ENCODE data around the gene RCSD1.
A peak's percentile ranks its signal among the peaks of the same experiment; 100 is the strongest.

Gene RCSD1

GRCh38 chr1:167723707-167724323 lies 93.8 kb downstream of the RCSD1 start:
- Histone ChIP-seq H4K20me1 (ENCODE audit: insufficient read depth, low read length) (peaks cover 14% of the 10 kb centered on the region), H3K27ac (ENCODE audit: low read length) (peak overlapping the region; percentile 16; the same call in 1 of the 2 replicates), H3K36me3 (ENCODE audit: insufficient read depth, low read length) (peaks cover 14% of the 10 kb centered on the region; the same call in 1 of the 2 replicates), H3K4me3 (ENCODE audit: low read depth in 1 of 2, low read length in 2 of 2) (peak overlapping the region in 1 of 2 experiments; percentile 77; a peak in 2 of 4 replicates), H3K27me3 (ENCODE audit: insufficient read depth, low read length, poor library complexity) (no peaks in the 10 kb centered on the region), H3K4me1 (ENCODE audit: insufficient read depth, low read length) (peaks cover 45% of the 10 kb centered on the region), H3K9me3 (ENCODE audit: insufficient read depth, low read length, severe bottlenecking) (no peaks in the 10 kb centered on the region), H2AFZ (ENCODE audit: low read depth, low read length) (no peak overlapping the region), H3K79me2 (ENCODE audit: insufficient read depth, low read length) (peaks cover 67% of the 10 kb centered on the region), H3K4me2 (ENCODE audit: insufficient read depth, low read length) (peak overlapping the region; percentile 91), H3K9ac (ENCODE audit: low read depth, low read length) (peak overlapping the region; percentile 30; the same call in 1 of the 2 replicates)
- ATAC-seq (ENCODE audit: insufficient read depth, low read depth), result no peak
- DNase-seq, result no peak
- TF ChIP-seq EZH2 (IDR thresholded peaks at IDR 0.05; ENCODE audit: borderline replicate concordance, low read depth, low read length, severe bottlenecking), result no peak

DNA sequence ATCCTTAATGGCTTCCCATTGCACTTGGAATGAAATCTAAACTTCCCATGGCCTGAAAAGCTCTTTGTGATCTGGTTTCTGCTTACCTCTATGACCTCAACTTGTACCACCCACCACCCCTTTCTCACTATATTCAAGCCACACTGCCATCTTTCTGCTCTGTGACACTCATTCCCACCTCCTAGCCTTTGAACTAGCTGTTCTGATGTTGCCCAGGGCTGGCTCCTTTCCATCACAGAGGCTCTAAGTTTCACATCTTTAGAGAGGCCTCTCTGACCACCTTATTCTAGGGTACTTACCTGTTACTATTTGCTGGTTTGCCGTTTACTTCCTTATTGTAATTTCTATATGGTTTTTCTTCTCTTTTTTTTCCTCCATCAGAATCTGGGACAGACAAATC lies 96.0 kb downstream of the RCSD1 start:
- no peaks in the 10 kb centered on the region for H3K27me3 ChIP-seq (ENCODE audit: insufficient read depth, low read length, poor library complexity)
- no peak overlapping the region for H3K9ac ChIP-seq (ENCODE audit: low read depth, low read length)
- peaks cover 33% of the 10 kb centered on the region for H3K36me3 ChIP-seq (ENCODE audit: insufficient read depth, low read length)
- no peak overlapping the region for H2AFZ ChIP-seq (ENCODE audit: low read depth, low read length)
- peaks cover 27% of the 10 kb centered on the region for H4K20me1 ChIP-seq (ENCODE audit: insufficient read depth, low read length)
- no peaks in the 10 kb centered on the region for H3K9me3 ChIP-seq (ENCODE audit: insufficient read depth, low read length, severe bottlenecking)
- TF ChIP-seq EZH2 (IDR thresholded peaks at IDR 0.05; ENCODE audit: borderline replicate concordance, low read depth, low read length, severe bottlenecking), result no peak
- TF ChIP-seq, protein P1, sequence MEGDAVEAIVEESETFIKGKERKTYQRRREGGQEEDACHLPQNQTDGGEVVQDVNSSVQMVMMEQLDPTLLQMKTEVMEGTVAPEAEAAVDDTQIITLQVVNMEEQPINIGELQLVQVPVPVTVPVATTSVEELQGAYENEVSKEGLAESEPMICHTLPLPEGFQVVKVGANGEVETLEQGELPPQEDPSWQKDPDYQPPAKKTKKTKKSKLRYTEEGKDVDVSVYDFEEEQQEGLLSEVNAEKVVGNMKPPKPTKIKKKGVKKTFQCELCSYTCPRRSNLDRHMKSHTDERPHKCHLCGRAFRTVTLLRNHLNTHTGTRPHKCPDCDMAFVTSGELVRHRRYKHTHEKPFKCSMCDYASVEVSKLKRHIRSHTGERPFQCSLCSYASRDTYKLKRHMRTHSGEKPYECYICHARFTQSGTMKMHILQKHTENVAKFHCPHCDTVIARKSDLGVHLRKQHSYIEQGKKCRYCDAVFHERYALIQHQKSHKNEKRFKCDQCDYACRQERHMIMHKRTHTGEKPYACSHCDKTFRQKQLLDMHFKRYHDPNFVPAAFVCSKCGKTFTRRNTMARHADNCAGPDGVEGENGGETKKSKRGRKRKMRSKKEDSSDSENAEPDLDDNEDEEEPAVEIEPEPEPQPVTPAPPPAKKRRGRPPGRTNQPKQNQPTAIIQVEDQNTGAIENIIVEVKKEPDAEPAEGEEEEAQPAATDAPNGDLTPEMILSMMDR (IDR thresholded peaks at IDR 0.05; ENCODE audit: borderline replicate concordance, extremely low read depth, low read length, poor library complexity, severe bottlenecking), result no peak
- H3K4me3 ChIP-seq (ENCODE audit: low read depth in 1 of 2, low read length in 2 of 2), result no peak overlapping the region
- H3K27ac ChIP-seq (ENCODE audit: low read length), result no peak overlapping the region
- ATAC-seq (ENCODE audit: insufficient read depth, low read depth), result no peak
- no peak for DNase-seq
- H3K4me2 ChIP-seq (ENCODE audit: insufficient read depth, low read length), result peak overlapping the region; percentile 27
- peaks cover 42% of the 10 kb centered on the region for H3K4me1 ChIP-seq (ENCODE audit: insufficient read depth, low read length)
- peaks cover 89% of the 10 kb centered on the region for H3K79me2 ChIP-seq (ENCODE audit: insufficient read depth, low read length)

DNA sequence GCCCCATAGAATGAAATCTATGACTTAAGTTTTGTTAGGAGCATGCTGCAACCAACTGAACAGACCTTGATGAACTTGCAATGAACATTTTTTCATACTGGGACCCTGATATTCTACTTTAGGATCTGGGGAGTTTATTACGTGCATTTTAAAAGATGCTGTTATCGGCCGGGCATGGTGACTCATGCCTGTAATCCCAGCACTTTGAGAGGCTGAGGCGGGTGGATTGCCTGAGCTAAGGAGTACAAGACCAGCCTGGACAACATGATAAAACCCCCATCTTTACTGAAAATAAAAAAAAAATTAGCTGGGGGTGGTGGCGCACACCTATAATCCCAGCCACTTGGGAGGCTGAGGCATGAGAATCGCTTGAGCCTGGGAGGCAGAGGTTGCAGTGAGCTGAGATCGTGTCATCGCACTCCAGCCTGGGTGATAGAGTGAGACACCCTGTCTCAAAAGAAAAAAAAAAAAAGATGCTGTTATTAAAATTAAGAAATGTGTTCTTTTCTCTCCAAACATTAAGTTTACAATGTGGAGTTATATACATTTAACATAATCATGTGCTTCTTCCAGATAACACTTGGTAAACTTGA lies 98.9 kb downstream of the RCSD1 start:
- Histone ChIP-seq H3K4me3 (ENCODE audit: low read depth in 1 of 2, low read length in 2 of 2) (no peak overlapping the region), H3K4me1 (ENCODE audit: insufficient read depth, low read length) (peaks cover 20% of the 10 kb centered on the region), H3K27me3 (ENCODE audit: insufficient read depth, low read length, poor library complexity) (no peaks in the 10 kb centered on the region), H3K4me2 (ENCODE audit: insufficient read depth, low read length) (no peak overlapping the region), H3K36me3 (ENCODE audit: insufficient read depth, low read length) (peaks cover 45% of the 10 kb centered on the region), H3K9me3 (ENCODE audit: insufficient read depth, low read length, severe bottlenecking) (no peaks in the 10 kb centered on the region), H3K79me2 (ENCODE audit: insufficient read depth, low read length) (peaks cover 91% of the 10 kb centered on the region), H3K9ac (ENCODE audit: low read depth, low read length) (no peak overlapping the region), H2AFZ (ENCODE audit: low read depth, low read length) (no peak overlapping the region), H4K20me1 (ENCODE audit: insufficient read depth, low read length) (peaks cover 28% of the 10 kb centered on the region), H3K27ac (ENCODE audit: low read length) (no peak overlapping the region)
- DNase-seq, result no peak
- TF ChIP-seq, protein P1 (IDR thresholded peaks at IDR 0.05; ENCODE audit: borderline replicate concordance, extremely low read depth, low read length, poor library complexity, severe bottlenecking), result no peak
- TF ChIP-seq EZH2 (IDR thresholded peaks at IDR 0.05; ENCODE audit: borderline replicate concordance, low read depth, low read length, severe bottlenecking), result no peak
- no peak for ATAC-seq (ENCODE audit: insufficient read depth, low read depth)

DNA sequence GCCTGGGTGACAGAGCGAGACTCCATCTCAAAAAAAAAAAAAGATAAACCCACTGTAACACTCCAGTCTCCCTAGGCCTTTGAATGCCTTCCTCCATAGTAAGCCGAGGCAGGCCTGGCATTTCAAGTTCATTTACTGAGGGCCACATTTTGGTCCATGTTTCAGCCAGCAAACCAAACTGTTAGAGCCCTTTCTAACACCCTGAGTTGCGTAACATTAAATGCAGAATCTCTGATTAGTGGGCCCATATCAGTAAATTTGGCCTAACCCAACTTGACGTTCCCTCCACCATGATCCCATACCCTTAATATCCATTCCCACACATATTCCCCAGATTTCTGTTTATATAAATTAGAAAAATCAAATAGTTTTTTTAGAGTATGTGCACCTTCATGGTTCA lies 104.2 kb downstream of the RCSD1 start:
- ATAC-seq (ENCODE audit: insufficient read depth, low read depth), result no peak
- no peak overlapping the region for H3K27ac ChIP-seq (ENCODE audit: low read length)
- no peaks in the 10 kb centered on the region for H3K9me3 ChIP-seq (ENCODE audit: insufficient read depth, low read length, severe bottlenecking)
- no peaks in the 10 kb centered on the region for H3K27me3 ChIP-seq (ENCODE audit: insufficient read depth, low read length, poor library complexity)
- H3K4me2 ChIP-seq (ENCODE audit: insufficient read depth, low read length), result no peak overlapping the region
- no peak overlapping the region for H2AFZ ChIP-seq (ENCODE audit: low read depth, low read length)
- H4K20me1 ChIP-seq (ENCODE audit: insufficient read depth, low read length), result peaks cover 16% of the 10 kb centered on the region; the same call in 1 of the 2 replicates
- DNase-seq, result no peak
- no peaks in the 10 kb centered on the region for H3K4me1 ChIP-seq (ENCODE audit: insufficient read depth, low read length)
- H3K36me3 ChIP-seq (ENCODE audit: insufficient read depth, low read length), result peaks cover 45% of the 10 kb centered on the region
- H3K79me2 ChIP-seq (ENCODE audit: insufficient read depth, low read length), result peaks cover 90% of the 10 kb centered on the region
- no peak for TF ChIP-seq EZH2 (IDR thresholded peaks at IDR 0.05; ENCODE audit: borderline replicate concordance, low read depth, low read length, severe bottlenecking)
- TF ChIP-seq, protein P1 (IDR thresholded peaks at IDR 0.05; ENCODE audit: borderline replicate concordance, extremely low read depth, low read length, poor library complexity, severe bottlenecking), result no peak
- no peak overlapping the region for H3K4me3 ChIP-seq (ENCODE audit: low read depth in 1 of 2, low read length in 2 of 2)
- no peak overlapping the region for H3K9ac ChIP-seq (ENCODE audit: low read depth, low read length)
